HepG2 (cell line): ENCODE results near the gene ABCC9. TPM values are rescaled to one million over a fixed set of nuclear protein-coding genes. Genes with fewer than 3 reads are reported as not detected.

Experiments used
- ATAD3A ChIP-seq: sonication (generic); formaldehyde crosslinking; IDR thresholded peaks from 2 replicates; pipeline ENCODE4 v1.4.0; 2020; ENCODE audit warnings: missing genetic modification reagents
- EED ChIP-seq: sonication (generic); formaldehyde crosslinking; IDR thresholded peaks from 2 replicates; pipeline ENCODE4 v1.5.0; 2020; ENCODE audit warnings: mild to moderate bottlenecking, missing genetic modification reagents
- KAT7 ChIP-seq: IDR thresholded peaks from 2 replicates; pipeline ENCODE4 v1.6.1; 2018; ENCODE audit warnings: borderline replicate concordance, missing compliant biosample characterization
- PCBP1 ChIP-seq: fragments of 200-400 bp; formaldehyde crosslinking; IDR thresholded peaks from 2 replicates; pipeline ENCODE4 v1.6.1; 2017; ENCODE audit warnings: mild to moderate bottlenecking, low read depth, low read length, borderline replicate concordance
- SP1 ChIP-seq, 2 experiments: fragments of 450-650 bp in 1 of 2; sonication (generic) in 1 of 2; formaldehyde crosslinking in 1 of 2; IDR thresholded peaks; 2 replicates each; pipeline versions ENCODE4 v1.4.0 to v1.6.1; 2016 to 2020; ENCODE audit warnings: missing genetic modification reagents in 1 of 2
- TCF7 ChIP-seq: sonication (generic); IDR thresholded peaks from 2 replicates; pipeline ENCODE4 v1.6.1; 2016; ENCODE audit warnings: antibody characterized with exemption, low read depth
- polyA plus RNA-seq, 8 experiments: library from polyadenylated mRNA; depleted of rRNA in 3 of 8; stranded (reverse) in 7 of 8; unstranded in 1 of 8; fragments of >200 nt; fragmentation: Illumina TruSeq in 4 of 8; extraction: Trizol in 4 of 8; gene quantifications; 2 replicates each; pipeline versions ENCODE4 v1.2.1 to v1.2.3, GENCODE V29; 2011 to 2016; ENCODE audit warnings: low read depth in 4 of 8, missing spikeins in 1 of 8, mixed read lengths in 1 of 8; ENCODE audit not compliant: insufficient read depth in 1 of 8
- small RNA-seq, 3 experiments: library from RNA; depleted of rRNA; stranded (forward); fragments of <200 nt; gene quantifications; one replicate each; pipeline ENCODE3, GENCODE V24; 2012; ENCODE audit warnings: low read depth in 2 of 3, low replicate concordance in 1 of 3; ENCODE audit not compliant: insufficient read length in 3 of 3, insufficient read depth in 2 of 3
- total RNA-seq, 5 experiments: library from RNA; depleted of rRNA; stranded (reverse); fragments of >200 nt; fragmentation: Illumina TruSeq; extraction: Trizol; gene quantifications; 2 replicates each; pipeline ENCODE4 v1.2.3, GENCODE V29; 2016; ENCODE audit warnings: low read depth in 1 of 5
- TF ChIP-seq, protein P1 (sequence below): sonication (generic); formaldehyde crosslinking; IDR thresholded peaks from 2 replicates; pipeline ENCODE4 v1.4.0; 2020; ENCODE audit warnings: missing genetic modification reagents
- TF ChIP-seq, protein P2 (sequence below): sonication (generic); formaldehyde crosslinking; IDR thresholded peaks from 2 replicates; pipeline ENCODE4 v1.9.0; 2021; ENCODE audit warnings: missing genetic modification reagents, borderline replicate concordance
- TF ChIP-seq, protein P3 (sequence below): sonication (generic); formaldehyde crosslinking; IDR thresholded peaks from 2 replicates; pipeline ENCODE4 v1.9.0; 2021; ENCODE audit warnings: missing genetic modification reagents, mild to moderate bottlenecking, borderline replicate concordance

Gene ABCC9
- total and polyA plus RNA-seq, 2 of the 13 experiments (the other 11 are each of a cell fraction or from before 2014, with no cell fraction given): not detected

DNA sequence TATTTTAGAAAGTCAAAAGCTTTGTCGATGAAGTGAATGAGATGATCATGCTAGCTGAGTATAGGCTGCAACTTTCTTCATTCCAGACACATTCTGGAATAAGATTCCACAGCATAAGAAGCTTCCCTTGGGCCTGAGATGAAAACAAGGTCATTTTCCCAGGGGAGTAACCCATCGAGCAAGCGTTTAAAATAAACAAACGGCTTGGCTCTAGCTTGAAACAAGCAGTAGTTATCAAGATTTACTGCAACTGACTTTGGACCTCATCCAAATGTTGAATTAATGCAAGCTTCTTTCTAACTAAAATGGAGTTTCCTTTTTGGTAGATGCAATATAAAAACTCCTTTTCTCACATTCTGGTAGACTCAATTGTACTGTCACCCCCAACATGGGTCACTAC lies 189.7 kb downstream of the ABCC9 start (continued):
- TF ChIP-seq, protein P1, sequence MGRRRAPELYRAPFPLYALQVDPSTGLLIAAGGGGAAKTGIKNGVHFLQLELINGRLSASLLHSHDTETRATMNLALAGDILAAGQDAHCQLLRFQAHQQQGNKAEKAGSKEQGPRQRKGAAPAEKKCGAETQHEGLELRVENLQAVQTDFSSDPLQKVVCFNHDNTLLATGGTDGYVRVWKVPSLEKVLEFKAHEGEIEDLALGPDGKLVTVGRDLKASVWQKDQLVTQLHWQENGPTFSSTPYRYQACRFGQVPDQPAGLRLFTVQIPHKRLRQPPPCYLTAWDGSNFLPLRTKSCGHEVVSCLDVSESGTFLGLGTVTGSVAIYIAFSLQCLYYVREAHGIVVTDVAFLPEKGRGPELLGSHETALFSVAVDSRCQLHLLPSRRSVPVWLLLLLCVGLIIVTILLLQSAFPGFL (CRISPR knock-in tag): no peak
- TF ChIP-seq TCF7: no peak
- TF ChIP-seq, protein P2, sequence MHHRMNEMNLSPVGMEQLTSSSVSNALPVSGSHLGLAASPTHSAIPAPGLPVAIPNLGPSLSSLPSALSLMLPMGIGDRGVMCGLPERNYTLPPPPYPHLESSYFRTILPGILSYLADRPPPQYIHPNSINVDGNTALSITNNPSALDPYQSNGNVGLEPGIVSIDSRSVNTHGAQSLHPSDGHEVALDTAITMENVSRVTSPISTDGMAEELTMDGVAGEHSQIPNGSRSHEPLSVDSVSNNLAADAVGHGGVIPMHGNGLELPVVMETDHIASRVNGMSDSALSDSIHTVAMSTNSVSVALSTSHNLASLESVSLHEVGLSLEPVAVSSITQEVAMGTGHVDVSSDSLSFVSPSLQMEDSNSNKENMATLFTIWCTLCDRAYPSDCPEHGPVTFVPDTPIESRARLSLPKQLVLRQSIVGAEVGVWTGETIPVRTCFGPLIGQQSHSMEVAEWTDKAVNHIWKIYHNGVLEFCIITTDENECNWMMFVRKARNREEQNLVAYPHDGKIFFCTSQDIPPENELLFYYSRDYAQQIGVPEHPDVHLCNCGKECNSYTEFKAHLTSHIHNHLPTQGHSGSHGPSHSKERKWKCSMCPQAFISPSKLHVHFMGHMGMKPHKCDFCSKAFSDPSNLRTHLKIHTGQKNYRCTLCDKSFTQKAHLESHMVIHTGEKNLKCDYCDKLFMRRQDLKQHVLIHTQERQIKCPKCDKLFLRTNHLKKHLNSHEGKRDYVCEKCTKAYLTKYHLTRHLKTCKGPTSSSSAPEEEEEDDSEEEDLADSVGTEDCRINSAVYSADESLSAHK: no peak
- TF ChIP-seq ATAD3A (CRISPR knock-in tag): no peak
- no peak for TF ChIP-seq PCBP1
- no peak for TF ChIP-seq SP1 (IDR thresholded peaks at IDR 0.05)
- no peak for TF ChIP-seq SP1 (CRISPR knock-in tag; IDR thresholded peaks at IDR 0.05)
- no peak for TF ChIP-seq KAT7 (CRISPR knock-in tag)
- TF ChIP-seq EED (CRISPR knock-in tag): no peak
- TF ChIP-seq, protein P3, sequence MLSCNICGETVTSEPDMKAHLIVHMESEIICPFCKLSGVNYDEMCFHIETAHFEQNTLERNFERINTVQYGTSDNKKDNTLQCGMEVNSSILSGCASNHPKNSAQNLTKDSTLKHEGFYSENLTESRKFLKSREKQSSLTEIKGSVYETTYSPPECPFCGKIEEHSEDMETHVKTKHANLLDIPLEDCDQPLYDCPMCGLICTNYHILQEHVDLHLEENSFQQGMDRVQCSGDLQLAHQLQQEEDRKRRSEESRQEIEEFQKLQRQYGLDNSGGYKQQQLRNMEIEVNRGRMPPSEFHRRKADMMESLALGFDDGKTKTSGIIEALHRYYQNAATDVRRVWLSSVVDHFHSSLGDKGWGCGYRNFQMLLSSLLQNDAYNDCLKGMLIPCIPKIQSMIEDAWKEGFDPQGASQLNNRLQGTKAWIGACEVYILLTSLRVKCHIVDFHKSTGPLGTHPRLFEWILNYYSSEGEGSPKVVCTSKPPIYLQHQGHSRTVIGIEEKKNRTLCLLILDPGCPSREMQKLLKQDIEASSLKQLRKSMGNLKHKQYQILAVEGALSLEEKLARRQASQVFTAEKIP (CRISPR knock-in tag): no peak
- TF ChIP-seq, all 625 proteins: peak for 0

Small RNAs within 50 kb of the gene (small RNA-seq; reads per million reads assigned to genes)
- gene AC008250.2: 0 reads per million in 3 experiments

Other genes starting within 250 kb of the ABCC9 start
- not detected in 2 replicates for gene KCNJ8, start 166.7 kb downstream of the ABCC9 start, total RNA-seq (2016; rRNA removed; fragmentation: Illumina TruSeq; extraction: Trizol)
- not detected in 2 replicates for gene KCNJ8, start 166.7 kb downstream of the ABCC9 start, polyA plus RNA-seq (2011; rRNA removed)
- 21.3 and 36.9 TPM in 2 replicates for gene CMAS, start 104.8 kb upstream of the ABCC9 start, total RNA-seq (2016; rRNA removed; fragmentation: Illumina TruSeq; extraction: Trizol)
- gene CMAS, start 104.8 kb upstream of the ABCC9 start, polyA plus RNA-seq (2011; rRNA removed): 10.2 and 14.0 TPM in 2 replicates